ENCODE results near the gene NACC2.
A peak's percentile ranks its signal among the peaks of the same experiment; 100 is the strongest.

Gene NACC2

DNA sequence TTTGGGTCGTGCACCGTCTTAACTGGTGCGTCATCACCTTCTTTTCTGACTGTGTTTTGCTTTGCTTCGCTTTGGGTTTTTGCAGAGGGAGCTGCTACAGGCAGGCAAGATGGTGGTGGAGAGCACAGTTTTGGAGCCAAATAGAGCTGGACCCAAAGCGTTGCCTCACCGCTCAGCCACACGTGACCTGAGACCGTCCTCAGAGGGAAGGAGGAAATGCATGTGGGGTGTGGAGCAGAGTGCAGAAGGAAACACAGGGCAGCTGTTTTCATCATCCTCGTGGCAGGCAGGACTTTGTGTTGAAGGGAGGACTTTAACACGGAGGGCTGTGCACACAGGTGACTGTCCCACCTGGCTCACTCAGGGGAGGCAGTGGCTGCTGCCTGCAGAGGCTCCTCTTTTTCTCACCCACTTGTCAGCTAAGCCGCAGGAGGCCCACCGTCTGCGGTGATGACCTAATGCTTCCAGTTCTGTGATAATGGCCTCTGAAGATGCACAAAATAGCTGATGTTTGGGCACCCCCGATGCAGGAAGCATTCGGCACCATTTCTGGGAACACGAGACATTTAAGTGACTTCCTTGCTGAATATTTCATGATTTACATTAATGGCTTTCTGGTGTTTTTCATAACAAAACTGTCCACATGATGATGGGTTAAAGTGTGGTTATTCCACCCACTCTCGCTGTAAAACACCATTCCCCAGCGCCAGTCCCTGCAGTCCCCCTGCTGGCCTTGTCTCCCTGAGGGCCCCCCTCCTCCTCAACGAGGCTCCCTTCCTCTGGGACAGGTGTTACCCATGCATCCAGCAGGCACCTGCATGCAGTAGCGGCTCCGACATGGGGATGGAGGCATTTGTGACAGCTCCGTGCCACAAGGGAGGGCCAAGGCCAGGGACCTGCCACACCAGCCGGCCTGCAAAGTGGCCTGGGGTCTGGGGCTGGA, 121.5 kb downstream of the NACC2 start:
- no peak overlapping the region for H3K27ac ChIP-seq
- intact Hi-C loops (cut with DNase I; ENCODE audit: low total_unique reads): no loop called here
- peak in 1 of 2 donors; percentile 58 for DNase-seq

DNA sequence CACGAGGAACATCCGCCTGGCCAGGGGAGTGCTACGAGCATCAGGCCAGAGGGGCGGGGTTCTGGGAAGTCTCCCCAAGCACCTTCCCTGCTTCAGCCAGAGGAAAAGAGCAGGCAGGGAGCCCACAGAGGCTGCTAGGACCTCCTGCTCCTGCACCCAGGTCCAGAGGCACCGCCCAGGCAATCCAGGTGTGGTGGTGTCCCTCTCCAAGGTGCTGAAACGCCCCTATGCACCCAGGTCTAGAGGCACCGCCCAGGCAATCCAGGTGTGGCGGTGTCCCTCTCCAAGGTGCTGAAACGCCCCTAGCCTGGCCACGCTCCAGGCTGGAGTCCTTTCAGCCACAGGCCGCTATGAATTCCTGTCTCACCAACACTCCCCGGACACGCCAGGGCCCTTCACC, 123.2 kb downstream of the NACC2 start:
- peaks cover 0 to 48% of the 10 kb centered on the region in 2 donors for H3K27me3 ChIP-seq
- H3K27ac ChIP-seq: no peak overlapping the region
- no peak overlapping the region for H3K4me3 ChIP-seq
- no peak for DNase-seq
- TF ChIP-seq, protein P1, sequence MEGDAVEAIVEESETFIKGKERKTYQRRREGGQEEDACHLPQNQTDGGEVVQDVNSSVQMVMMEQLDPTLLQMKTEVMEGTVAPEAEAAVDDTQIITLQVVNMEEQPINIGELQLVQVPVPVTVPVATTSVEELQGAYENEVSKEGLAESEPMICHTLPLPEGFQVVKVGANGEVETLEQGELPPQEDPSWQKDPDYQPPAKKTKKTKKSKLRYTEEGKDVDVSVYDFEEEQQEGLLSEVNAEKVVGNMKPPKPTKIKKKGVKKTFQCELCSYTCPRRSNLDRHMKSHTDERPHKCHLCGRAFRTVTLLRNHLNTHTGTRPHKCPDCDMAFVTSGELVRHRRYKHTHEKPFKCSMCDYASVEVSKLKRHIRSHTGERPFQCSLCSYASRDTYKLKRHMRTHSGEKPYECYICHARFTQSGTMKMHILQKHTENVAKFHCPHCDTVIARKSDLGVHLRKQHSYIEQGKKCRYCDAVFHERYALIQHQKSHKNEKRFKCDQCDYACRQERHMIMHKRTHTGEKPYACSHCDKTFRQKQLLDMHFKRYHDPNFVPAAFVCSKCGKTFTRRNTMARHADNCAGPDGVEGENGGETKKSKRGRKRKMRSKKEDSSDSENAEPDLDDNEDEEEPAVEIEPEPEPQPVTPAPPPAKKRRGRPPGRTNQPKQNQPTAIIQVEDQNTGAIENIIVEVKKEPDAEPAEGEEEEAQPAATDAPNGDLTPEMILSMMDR (IDR thresholded peaks at IDR 0.05): no peak
- H3K36me3 ChIP-seq: no peaks in the 10 kb centered on the region
- intact Hi-C loops (cut with DNase I; ENCODE audit: low total_unique reads): no loop called here
- no peaks in the 10 kb centered on the region for H3K9me3 ChIP-seq
- H3K4me1 ChIP-seq: peaks cover 0 to 12% (median 0%) of the 10 kb centered on the region in 4 donors

More for the DNA sequence above, 121.5 kb downstream of the NACC2 start:
- Histone ChIP-seq H3K4me1 (no peaks in the 10 kb centered on the region), H3K4me3 (no peak overlapping the region), H3K36me3 (no peaks in the 10 kb centered on the region), H3K27me3 (peaks cover 0 to 54% of the 10 kb centered on the region in 2 donors), H3K9me3 (no peaks in the 10 kb centered on the region)
- TF ChIP-seq, protein P1 (IDR thresholded peaks at IDR 0.05): no peak

DNA sequence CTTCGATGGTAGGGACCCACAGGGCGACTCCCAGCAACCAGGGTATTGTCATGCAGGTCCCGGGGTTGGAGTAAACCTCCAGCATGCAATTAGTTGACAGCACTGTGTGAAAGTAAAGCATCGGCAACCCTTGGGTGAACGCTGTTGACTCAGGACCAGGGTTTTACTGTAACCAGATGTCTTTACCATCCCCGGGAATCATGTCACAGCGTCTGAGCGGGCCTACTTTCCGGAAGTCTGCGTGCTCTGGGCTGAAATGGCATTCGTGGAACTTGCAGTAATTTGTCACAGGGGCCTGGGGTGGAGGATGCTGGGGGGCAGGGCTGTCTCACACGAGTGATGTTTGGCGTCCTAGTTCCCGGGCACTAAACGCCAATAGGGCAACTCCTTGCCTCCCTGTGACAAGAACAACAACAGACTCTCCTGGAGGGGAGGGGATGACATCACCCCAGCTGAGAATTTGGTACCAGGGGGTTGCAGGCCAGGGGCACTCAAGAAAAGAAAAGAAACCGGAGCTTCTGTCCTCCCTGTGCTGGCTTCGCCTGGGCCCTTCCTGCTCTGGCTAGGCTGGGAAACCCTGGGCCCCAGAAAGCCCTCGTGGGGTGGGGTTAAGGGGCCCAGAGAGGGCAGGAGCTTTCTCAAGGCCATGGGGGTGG, 123.8 kb downstream of the NACC2 start:
- intact Hi-C loops (cut with DNase I; ENCODE audit: low total_unique reads): no loop called here
- Histone ChIP-seq H3K4me1 (peaks cover 0 to 12% (median 0%) of the 10 kb centered on the region in 4 donors), H3K36me3 (no peaks in the 10 kb centered on the region), H3K4me3 (no peak overlapping the region), H3K9me3 (no peaks in the 10 kb centered on the region), H3K27ac (no peak overlapping the region), H3K27me3 (peaks cover 0 to 48% of the 10 kb centered on the region in 2 donors)
- DNase-seq: no peak
- TF ChIP-seq, protein P1 (IDR thresholded peaks at IDR 0.05): no peak

DNA sequence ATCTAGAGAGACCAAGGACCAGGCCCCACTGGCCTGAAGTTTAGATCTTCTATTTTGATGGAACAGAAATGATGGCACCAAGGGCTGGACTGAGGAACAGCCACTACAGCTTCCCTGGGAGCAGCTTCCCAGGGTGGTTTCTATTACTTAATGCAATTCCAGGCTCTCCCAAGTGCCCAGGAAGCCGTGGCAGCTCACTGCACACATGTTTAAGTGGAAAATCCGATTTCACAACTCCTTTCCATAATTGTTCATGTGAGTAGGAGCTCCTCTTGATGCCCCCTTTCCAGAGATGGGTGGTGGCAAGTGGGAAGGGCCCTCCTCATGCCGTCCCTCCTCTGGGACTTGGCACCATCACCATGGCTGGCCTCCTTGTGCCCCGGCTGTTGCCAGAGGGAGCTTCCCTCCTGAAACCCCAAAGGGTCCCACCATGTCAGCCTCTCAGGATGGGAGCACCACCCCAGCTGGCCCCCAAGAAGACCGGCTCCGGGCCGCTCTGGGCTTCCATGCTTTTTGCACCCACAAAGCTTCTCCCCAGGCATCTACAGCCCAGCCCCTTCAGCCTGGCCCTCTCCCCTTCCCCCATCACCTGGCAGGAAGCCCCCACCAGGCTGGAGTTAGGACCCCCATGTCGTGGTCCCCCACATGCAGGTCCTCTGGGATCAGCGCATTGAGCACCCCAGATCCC, 124.8 kb downstream of the NACC2 start:
- TF ChIP-seq, protein P1 (IDR thresholded peaks at IDR 0.05): no peak
- Histone ChIP-seq H3K36me3 (no peaks in the 10 kb centered on the region), H3K4me1 (peaks cover 0 to 12% (median 0%) of the 10 kb centered on the region in 4 donors), H3K27ac (no peak overlapping the region), H3K4me3 (no peak overlapping the region), H3K27me3 (peaks cover 0 to 43% of the 10 kb centered on the region in 2 donors), H3K9me3 (no peaks in the 10 kb centered on the region)
- intact Hi-C loops (cut with DNase I; ENCODE audit: low total_unique reads): no loop called here
- DNase-seq: no peak

DNA sequence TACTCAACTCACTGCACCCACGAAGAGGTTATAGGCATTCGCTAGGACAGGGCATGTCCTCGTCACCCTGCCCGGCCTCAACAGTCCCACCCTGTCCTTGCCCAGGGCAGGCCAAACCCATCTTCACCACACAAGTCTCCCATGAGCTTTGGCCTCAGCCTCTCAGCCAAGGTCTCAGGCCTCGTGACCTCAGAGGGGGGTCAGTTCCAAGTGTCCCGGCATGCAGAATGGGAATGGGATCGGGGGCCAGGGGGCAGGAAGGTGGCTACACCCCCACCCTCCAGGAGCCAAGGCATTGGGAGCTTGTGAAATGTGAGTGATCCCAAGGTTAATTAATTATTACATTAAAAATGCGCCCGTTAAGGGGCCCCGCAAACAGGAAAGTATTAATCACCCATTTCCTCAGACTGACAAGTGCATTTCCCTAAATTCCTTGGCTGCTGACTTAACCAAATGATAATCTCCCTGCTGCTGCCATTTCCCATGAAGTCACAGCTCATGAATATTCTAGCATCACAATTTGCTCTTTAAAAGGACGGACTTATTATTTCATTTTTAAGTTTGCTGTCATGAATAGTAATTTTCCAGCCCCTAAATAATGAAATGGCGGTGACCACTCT, 125.9 kb downstream of the NACC2 start:
- Histone ChIP-seq H3K4me1 (peaks cover 0 to 12% (median 0%) of the 10 kb centered on the region in 4 donors), H3K27ac (no peak overlapping the region), H3K9me3 (no peaks in the 10 kb centered on the region), H3K4me3 (no peak overlapping the region), H3K27me3 (peaks cover 0 to 33% of the 10 kb centered on the region in 2 donors), H3K36me3 (no peaks in the 10 kb centered on the region)
- TF ChIP-seq, protein P1 (IDR thresholded peaks at IDR 0.05): no peak
- intact Hi-C loops (cut with DNase I; ENCODE audit: low total_unique reads): loop anchor here (10.0 kb wide), 1 partner anchor 276 kb away; the partner anchor contains the start of gene QSOX2
- no peak for DNase-seq

Measured in tibial artery (tissue), 4 donors.